Keratinocyte (primary cell): ENCODE measurements around the gene RBM6. TPM values are rescaled to one million over a fixed set of nuclear protein-coding genes. Genes with fewer than 3 reads are reported as not detected.

Experiments used
- DNase-seq: peaks from one replicate; pipeline ENCODE4 v3.0.0-alpha.2; 2011; ENCODE audit warnings: low read depth, missing footprints, low spot score
- FAIRE-seq: peaks from 2 replicates; lab custom pipeline; 2011; peaks lifted over from hg19 to GRCh38; lab: Jason Lieb, UNC
- H2AFZ ChIP-seq: 2 replicates; pipeline ENCODE4 v1.6.0; 2012; ENCODE audit warnings: low read length, control low read depth, inconsistent platforms; ENCODE audit not compliant: control insufficient read depth
- H3K27ac ChIP-seq: 2 replicates; pipeline ENCODE4 v1.5.1; 2011; ENCODE audit warnings: low read length; ENCODE audit not compliant: control insufficient read depth, insufficient read depth
- H3K27me3 ChIP-seq: 3 replicates; pipeline ENCODE4 v1.6.0; 2011; ENCODE audit warnings: low read length; ENCODE audit not compliant: control insufficient read depth, insufficient read depth; ENCODE audit errors: extremely low read depth
- H3K36me3 ChIP-seq, 2 experiments: 2 replicates in 1 of 2; 3 replicates in 1 of 2; pipeline ENCODE4 v1.5.1; 2011; ENCODE audit warnings: low read length in 2 of 2, mild to moderate bottlenecking in 1 of 2; ENCODE audit not compliant: control insufficient read depth in 2 of 2, insufficient read depth in 2 of 2; ENCODE audit errors: extremely low read depth in 1 of 2
- H3K4me1 ChIP-seq: 3 replicates; pipeline ENCODE4 v1.5.1; 2011; ENCODE audit warnings: low read length; ENCODE audit not compliant: control insufficient read depth, insufficient read depth; ENCODE audit errors: extremely low read depth
- H3K4me2 ChIP-seq: 3 replicates; pipeline ENCODE4 v1.6.0; 2011; ENCODE audit warnings: low read depth, low read length; ENCODE audit not compliant: control insufficient read depth, insufficient read depth; ENCODE audit errors: extremely low read depth
- H3K4me3 ChIP-seq, 3 experiments: fragments of 200-600 bp in 1 of 3; sonication (generic) in 1 of 3; 2 replicates in 2 of 3; 3 replicates in 1 of 3; pipeline ENCODE4 v1.5.1; 2011 to 2016; ENCODE audit warnings: low read length in 3 of 3, mild to moderate bottlenecking in 3 of 3, control low read depth in 2 of 3, inconsistent platforms in 1 of 3, low read depth in 1 of 3, mixed read lengths in 1 of 3, mixed run types in 1 of 3, moderate library complexity in 1 of 3; ENCODE audit not compliant: control insufficient read depth in 2 of 3, insufficient read depth in 2 of 3; ENCODE audit errors: extremely low read depth in 1 of 3
- H3K79me2 ChIP-seq: 2 replicates; pipeline ENCODE4 v1.6.0; 2012; ENCODE audit warnings: low read length; ENCODE audit not compliant: control insufficient read depth, insufficient read depth
- H3K9ac ChIP-seq: 3 replicates; pipeline ENCODE4 v1.6.0; 2011; ENCODE audit warnings: low read length; ENCODE audit not compliant: control insufficient read depth, insufficient read depth; ENCODE audit errors: extremely low read depth
- H3K9me1 ChIP-seq: 3 replicates; pipeline ENCODE4 v1.6.0; 2011; ENCODE audit warnings: low read length; ENCODE audit not compliant: control insufficient read depth, insufficient read depth; ENCODE audit errors: extremely low read depth
- H3K9me3 ChIP-seq: 2 replicates; pipeline ENCODE4 v1.5.1; 2012; ENCODE audit warnings: low read depth, low read length; ENCODE audit not compliant: control insufficient read depth
- H4K20me1 ChIP-seq: 3 replicates; pipeline ENCODE4 v1.6.0; 2011; ENCODE audit warnings: low read length; ENCODE audit not compliant: control insufficient read depth, insufficient read depth; ENCODE audit errors: extremely low read depth
- CTCF ChIP-seq, 3 experiments: IDR thresholded peaks in 1 of 3; conservative IDR thresholded peaks in 1 of 3; optimal IDR thresholded peaks in 1 of 3; 2 replicates in 2 of 3; 3 replicates in 1 of 3; pipeline versions ENCODE3 to v1.5.1; 2011; ENCODE audit warnings: low read length in 3 of 3, mild to moderate bottlenecking in 3 of 3, moderate library complexity in 2 of 3, control low read depth in 1 of 3, inconsistent platforms in 1 of 3; ENCODE audit not compliant: insufficient read depth in 2 of 3; ENCODE audit errors: extremely low read depth in 1 of 3
- EZH2 ChIP-seq: IDR thresholded peaks from one replicate; pipeline ENCODE4 v1.6.1; 2012; ENCODE audit warnings: inconsistent platforms, mild to moderate bottlenecking, low read length, moderate library complexity
- dilution Hi-C: fragments of 300-500 bp; cut with MboI; formaldehyde crosslinking; loops from one replicate; pipeline ENCODE4 v1.7.0; 2020; ENCODE audit warnings: low sequenced_read_pairs; ENCODE audit not compliant: extremely low pct_ligation_motif_present
- polyA plus RNA-seq, 5 experiments: library from polyadenylated mRNA; depleted of rRNA in 3 of 5; stranded (reverse) in 3 of 5; stranded (forward) in 1 of 5; unstranded in 1 of 5; fragments of >200 nt; gene quantifications; 1 replicate in 1 of 5; 2 replicates in 3 of 5; 3 replicates in 1 of 5; pipeline versions ENCODE4 v1.2.1 to v1.2.3, GENCODE V29; 2011 to 2012; ENCODE audit warnings: missing spikeins in 2 of 5, low read depth in 1 of 5, low replicate concordance in 1 of 5

The RBM6 gene
- polyA plus RNA-seq, 1 donor (not counting 4 experiments of a cell fraction or from before 2014, with no cell fraction given) = 43.2 TPM

GRCh38 chr3:50010959-50011358 is 71.0 kb downstream of the RBM6 start:
- FAIRE-seq (peak; percentile 17), DNase-seq (peak; percentile 5)
- Histone ChIP-seq H2AFZ (no peak overlapping the region), H4K20me1 (no peaks in the 10 kb centered on the region), H3K27ac (no peak overlapping the region), H3K27me3 (no peaks in the 10 kb centered on the region), H3K79me2 (peaks cover 1% of the 10 kb centered on the region), H3K4me3 (no peak overlapping the region), H3K36me3 (peaks cover 0 to 2% of the 10 kb centered on the region in 2 experiments), H3K4me1 (peaks cover 7% of the 10 kb centered on the region), H3K9me3 (no peaks in the 10 kb centered on the region), H3K4me2 (no peak overlapping the region), H3K9ac (no peak overlapping the region), H3K9me1 (no peaks in the 10 kb centered on the region)
- TF ChIP-seq CTCF (optimal IDR thresholded peaks at IDR 0.05 in 1 of 3, IDR thresholded peaks at IDR 0.05 in 1 of 3, conservative IDR thresholded peaks at IDR 0.05 in 1 of 3; ENCODE audit: extremely low read depth in 1 of 3, insufficient read depth in 2 of 3, low read length in 3 of 3) (no peak), EZH2 (no peak)
- dilution Hi-C loops = no loop called here

DNA sequence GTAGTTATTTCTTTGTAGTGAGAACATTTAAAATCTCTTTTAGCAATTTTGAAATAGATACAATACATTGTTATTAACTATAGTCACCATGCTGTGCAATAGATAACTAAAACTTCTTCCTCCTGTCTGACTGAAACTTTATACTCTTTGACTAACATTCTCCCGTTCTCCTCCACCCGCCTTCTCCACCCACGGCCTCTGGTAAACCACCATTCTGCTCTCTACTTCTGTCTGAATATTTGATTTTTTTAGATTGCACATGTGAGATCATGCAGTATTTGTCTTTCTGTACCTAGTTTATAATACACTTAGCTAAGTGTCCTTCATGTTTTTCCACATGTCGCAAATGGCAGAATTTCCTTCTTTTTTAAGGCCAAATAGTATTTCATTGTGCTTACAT is 76.0 kb downstream of the RBM6 start:
- Histone ChIP-seq H3K27ac (no peak overlapping the region), H3K36me3 (peaks cover 2 to 17% of the 10 kb centered on the region in 2 experiments), H3K27me3 (no peaks in the 10 kb centered on the region), H3K4me2 (no peak overlapping the region), H3K9ac (no peak overlapping the region), H3K79me2 (peaks cover 1% of the 10 kb centered on the region), H3K9me3 (no peaks in the 10 kb centered on the region), H4K20me1 (peaks cover 4% of the 10 kb centered on the region), H3K4me3 (no peak overlapping the region), H2AFZ (no peak overlapping the region), H3K4me1 (no peaks in the 10 kb centered on the region), H3K9me1 (no peaks in the 10 kb centered on the region)
- no peak for TF ChIP-seq CTCF (optimal IDR thresholded peaks at IDR 0.05 in 1 of 3, IDR thresholded peaks at IDR 0.05 in 1 of 3, conservative IDR thresholded peaks at IDR 0.05 in 1 of 3; ENCODE audit: extremely low read depth in 1 of 3, insufficient read depth in 2 of 3, low read length in 3 of 3)
- no peak for TF ChIP-seq EZH2
- FAIRE-seq (no peak), DNase-seq (no peak)
- dilution Hi-C loops = no loop called here
